ENCODE measurements around the gene FPR2. TPM values are rescaled to one million over a fixed set of nuclear protein-coding genes. Genes with fewer than 3 reads are reported as not detected.

The FPR2 gene
- total and polyA plus RNA-seq, 2 donors (not counting 3 experiments of a cell fraction or from before 2014, with no cell fraction given), result not detected

DNA sequence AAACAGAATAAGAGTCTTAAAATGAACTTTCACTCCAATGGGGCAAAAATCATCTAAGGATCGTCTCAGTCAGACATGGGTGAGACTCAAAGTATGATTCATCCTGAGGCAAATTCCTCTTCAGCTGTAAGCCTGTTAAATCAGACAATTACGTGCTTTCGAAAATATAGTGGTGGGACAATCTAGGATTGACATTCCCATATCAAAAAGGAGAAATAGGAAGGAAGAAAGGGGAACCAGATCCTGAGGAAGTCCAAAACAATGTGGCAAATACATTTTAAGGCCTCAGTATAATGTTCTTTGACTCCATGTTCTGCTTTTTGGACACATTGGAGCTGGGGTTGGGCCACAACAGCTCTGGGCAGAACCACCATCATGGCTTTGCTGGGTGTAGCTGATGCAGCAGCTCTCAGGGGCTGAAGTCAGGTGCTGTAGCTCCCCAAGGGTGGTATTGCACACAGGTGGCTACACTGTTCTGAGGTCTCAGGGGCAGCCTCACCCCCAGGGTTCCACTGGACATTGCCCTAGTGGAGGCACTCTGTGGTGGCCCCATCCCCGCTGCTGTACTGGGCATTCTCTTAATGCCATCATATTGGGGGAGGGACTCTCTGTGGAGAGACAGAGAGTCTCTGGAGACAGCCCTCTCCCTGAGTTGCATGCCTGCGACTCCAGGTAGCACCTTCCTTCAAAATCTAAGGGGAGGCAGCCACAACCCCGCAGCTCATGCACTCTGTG is 28.2 kb downstream of the FPR2 start:
- ChIA-PET CTCF (interaction anchor here (0.6 kb wide), 1 partner anchor 11 kb away, joined by 3 read pairs; no protein-coding TSS in a partner anchor), POLR2A (no interaction called here)
- H4K20me1 ChIP-seq (replicated peaks; ENCODE audit: control insufficient read depth, extremely low read depth, insufficient read depth, low read length), result no peaks in the 10 kb centered on the region
- H3K36me3 ChIP-seq (ENCODE audit: control insufficient read depth in 2 of 2, extremely low read depth in 1 of 2, insufficient read depth in 2 of 2, low read length in 2 of 2), result no peaks in the 10 kb centered on the region
- H3K79me2 ChIP-seq (ENCODE audit: control insufficient read depth, insufficient read depth, low read length), result no peaks in the 10 kb centered on the region
- no TSS peak for BruUV-seq (replicated peaks)
- H3K27me3 ChIP-seq (ENCODE audit: control insufficient read depth in 2 of 2, insufficient read depth in 2 of 2, low read length in 2 of 2), result no peaks in the 10 kb centered on the region
- no peak overlapping the region for H3K4me3 ChIP-seq (replicated peaks in 1 of 3; ENCODE audit: insufficient read depth in 1 of 3, low read depth in 1 of 3, low read length in 3 of 3)
- H2AFZ ChIP-seq (ENCODE audit: low read depth, low read length), result no peak overlapping the region
- no peak overlapping the region for H3K27ac ChIP-seq (ENCODE audit: insufficient read depth, low read depth, low read length)
- no peaks in the 10 kb centered on the region for H3K4me1 ChIP-seq (ENCODE audit: control insufficient read depth, extremely low read depth, insufficient read depth, low read length)
- dilution Hi-C loops (cut with MboI; ENCODE audit: extremely low pct_ligation_motif_present, low sequenced_read_pairs), result no loop called here
- H3K9me1 ChIP-seq (replicated peaks; ENCODE audit: control insufficient read depth, extremely low read depth, insufficient read depth, low read length), result no peaks in the 10 kb centered on the region
- FAIRE-seq (no peak), DNase-seq (ENCODE audit: low read depth, low spot score) (no peak)
- peaks cover 2% of the 10 kb centered on the region for H3K9me3 ChIP-seq (replicated peaks; ENCODE audit: control insufficient read depth, insufficient read depth, low read length)
- H3K9ac ChIP-seq (replicated peaks; ENCODE audit: extremely low read depth, insufficient read depth, low read length), result no peak overlapping the region
- intact Hi-C loops (cut with micrococcal nuclease), result no loop called here
- no peak for TF ChIP-seq GATA2 (IDR thresholded peaks at IDR 0.05; ENCODE audit: insufficient read depth, insufficient read length, low read depth, low read length)
- TF ChIP-seq, protein P1, sequence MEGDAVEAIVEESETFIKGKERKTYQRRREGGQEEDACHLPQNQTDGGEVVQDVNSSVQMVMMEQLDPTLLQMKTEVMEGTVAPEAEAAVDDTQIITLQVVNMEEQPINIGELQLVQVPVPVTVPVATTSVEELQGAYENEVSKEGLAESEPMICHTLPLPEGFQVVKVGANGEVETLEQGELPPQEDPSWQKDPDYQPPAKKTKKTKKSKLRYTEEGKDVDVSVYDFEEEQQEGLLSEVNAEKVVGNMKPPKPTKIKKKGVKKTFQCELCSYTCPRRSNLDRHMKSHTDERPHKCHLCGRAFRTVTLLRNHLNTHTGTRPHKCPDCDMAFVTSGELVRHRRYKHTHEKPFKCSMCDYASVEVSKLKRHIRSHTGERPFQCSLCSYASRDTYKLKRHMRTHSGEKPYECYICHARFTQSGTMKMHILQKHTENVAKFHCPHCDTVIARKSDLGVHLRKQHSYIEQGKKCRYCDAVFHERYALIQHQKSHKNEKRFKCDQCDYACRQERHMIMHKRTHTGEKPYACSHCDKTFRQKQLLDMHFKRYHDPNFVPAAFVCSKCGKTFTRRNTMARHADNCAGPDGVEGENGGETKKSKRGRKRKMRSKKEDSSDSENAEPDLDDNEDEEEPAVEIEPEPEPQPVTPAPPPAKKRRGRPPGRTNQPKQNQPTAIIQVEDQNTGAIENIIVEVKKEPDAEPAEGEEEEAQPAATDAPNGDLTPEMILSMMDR (IDR thresholded peaks at IDR 0.05; ENCODE audit: extremely low read depth in 1 of 2, insufficient read depth in 1 of 2, low read depth in 1 of 2, low read length in 2 of 2), result no peak
- no peak for TF ChIP-seq POLR2AphosphoS5 (IDR thresholded peaks at IDR 0.05; ENCODE audit: insufficient read depth, low read depth, low read length)
- no peak for TF ChIP-seq JUN (IDR thresholded peaks at IDR 0.05; ENCODE audit: borderline replicate concordance, insufficient read depth, insufficient read length, low read depth)
- TF ChIP-seq POLR2A (IDR thresholded peaks at IDR 0.05; ENCODE audit: low read depth, low read length), result no peak
- TF ChIP-seq, protein P2, sequence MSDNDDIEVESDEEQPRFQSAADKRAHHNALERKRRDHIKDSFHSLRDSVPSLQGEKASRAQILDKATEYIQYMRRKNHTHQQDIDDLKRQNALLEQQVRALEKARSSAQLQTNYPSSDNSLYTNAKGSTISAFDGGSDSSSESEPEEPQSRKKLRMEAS (IDR thresholded peaks at IDR 0.05; ENCODE audit: insufficient read depth, insufficient read length), result no peak
- TF ChIP-seq FOS (IDR thresholded peaks at IDR 0.05; ENCODE audit: borderline replicate concordance, insufficient read depth, low read length), result no peak
- no peak for TF ChIP-seq MYC (IDR thresholded peaks at IDR 0.05; ENCODE audit: low read depth, low read length)
- TF ChIP-seq EZH2 (IDR thresholded peaks at IDR 0.05; ENCODE audit: borderline replicate concordance, low read depth, low read length, severe bottlenecking), result no peak
- no peak overlapping the region for H3K4me2 ChIP-seq (ENCODE audit: insufficient read depth, low read length)

Data from endothelial cell of umbilical vein (primary cell).